Measurements from ENCODE around the gene ZNF362. TPM values are rescaled to one million over a fixed set of nuclear protein-coding genes. Genes with fewer than 3 reads are reported as not detected.

The ZNF362 gene
- total and polyA plus RNA-seq, 4 donors = 2.3 to 6.3 (median 5.4) TPM

GRCh38 chr1:33311706-33312412 lies 55.6 kb downstream of the ZNF362 start:
- no peak for DNase-seq (ENCODE audit: low spot score)
- Histone ChIP-seq H3K27ac (ENCODE audit: low read depth in 1 of 2, low read length in 2 of 2) (no peak overlapping the region), H3K36me3 (ENCODE audit: control insufficient read depth in 4 of 4, insufficient read depth in 3 of 4, low read depth in 1 of 4, low read length in 3 of 4) (no peaks in the 10 kb centered on the region), H3K27me3 (ENCODE audit: control insufficient read depth in 4 of 4, insufficient read depth in 4 of 4, low read length in 3 of 4) (no peaks in the 10 kb centered on the region), H3K9ac (ENCODE audit: low read depth in 1 of 2, low read length in 2 of 2) (no peak overlapping the region), H3K4me1 (ENCODE audit: control insufficient read depth in 4 of 4, insufficient read depth in 4 of 4, low read length in 3 of 4) (peaks cover 0 to 4% (median 1%) of the 10 kb centered on the region in 4 donors), H3K9me3 (ENCODE audit: control insufficient read depth in 4 of 4, low read length in 3 of 4) (no peaks in the 10 kb centered on the region), H3K4me3 (ENCODE audit: low read depth in 1 of 3, low read length in 3 of 3) (no peak overlapping the region)
- TF ChIP-seq HNF4G (IDR thresholded peaks at IDR 0.05) (no peak), NR2F2 (IDR thresholded peaks at IDR 0.05) (no peak), HNF4A (conservative IDR thresholded peaks at IDR 0.05) (no peak), TAF1 (conservative IDR thresholded peaks at IDR 0.05) (no peak), RAD21 (IDR thresholded peaks at IDR 0.05) (no peak)
- TF ChIP-seq, protein P1, sequence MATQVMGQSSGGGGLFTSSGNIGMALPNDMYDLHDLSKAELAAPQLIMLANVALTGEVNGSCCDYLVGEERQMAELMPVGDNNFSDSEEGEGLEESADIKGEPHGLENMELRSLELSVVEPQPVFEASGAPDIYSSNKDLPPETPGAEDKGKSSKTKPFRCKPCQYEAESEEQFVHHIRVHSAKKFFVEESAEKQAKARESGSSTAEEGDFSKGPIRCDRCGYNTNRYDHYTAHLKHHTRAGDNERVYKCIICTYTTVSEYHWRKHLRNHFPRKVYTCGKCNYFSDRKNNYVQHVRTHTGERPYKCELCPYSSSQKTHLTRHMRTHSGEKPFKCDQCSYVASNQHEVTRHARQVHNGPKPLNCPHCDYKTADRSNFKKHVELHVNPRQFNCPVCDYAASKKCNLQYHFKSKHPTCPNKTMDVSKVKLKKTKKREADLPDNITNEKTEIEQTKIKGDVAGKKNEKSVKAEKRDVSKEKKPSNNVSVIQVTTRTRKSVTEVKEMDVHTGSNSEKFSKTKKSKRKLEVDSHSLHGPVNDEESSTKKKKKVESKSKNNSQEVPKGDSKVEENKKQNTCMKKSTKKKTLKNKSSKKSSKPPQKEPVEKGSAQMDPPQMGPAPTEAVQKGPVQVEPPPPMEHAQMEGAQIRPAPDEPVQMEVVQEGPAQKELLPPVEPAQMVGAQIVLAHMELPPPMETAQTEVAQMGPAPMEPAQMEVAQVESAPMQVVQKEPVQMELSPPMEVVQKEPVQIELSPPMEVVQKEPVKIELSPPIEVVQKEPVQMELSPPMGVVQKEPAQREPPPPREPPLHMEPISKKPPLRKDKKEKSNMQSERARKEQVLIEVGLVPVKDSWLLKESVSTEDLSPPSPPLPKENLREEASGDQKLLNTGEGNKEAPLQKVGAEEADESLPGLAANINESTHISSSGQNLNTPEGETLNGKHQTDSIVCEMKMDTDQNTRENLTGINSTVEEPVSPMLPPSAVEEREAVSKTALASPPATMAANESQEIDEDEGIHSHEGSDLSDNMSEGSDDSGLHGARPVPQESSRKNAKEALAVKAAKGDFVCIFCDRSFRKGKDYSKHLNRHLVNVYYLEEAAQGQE (IDR thresholded peaks at IDR 0.05) = no peak
- TF ChIP-seq, protein P2, sequence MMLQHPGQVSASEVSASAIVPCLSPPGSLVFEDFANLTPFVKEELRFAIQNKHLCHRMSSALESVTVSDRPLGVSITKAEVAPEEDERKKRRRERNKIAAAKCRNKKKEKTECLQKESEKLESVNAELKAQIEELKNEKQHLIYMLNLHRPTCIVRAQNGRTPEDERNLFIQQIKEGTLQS (IDR thresholded peaks at IDR 0.05) = no peak
- TF ChIP-seq, protein P3, sequence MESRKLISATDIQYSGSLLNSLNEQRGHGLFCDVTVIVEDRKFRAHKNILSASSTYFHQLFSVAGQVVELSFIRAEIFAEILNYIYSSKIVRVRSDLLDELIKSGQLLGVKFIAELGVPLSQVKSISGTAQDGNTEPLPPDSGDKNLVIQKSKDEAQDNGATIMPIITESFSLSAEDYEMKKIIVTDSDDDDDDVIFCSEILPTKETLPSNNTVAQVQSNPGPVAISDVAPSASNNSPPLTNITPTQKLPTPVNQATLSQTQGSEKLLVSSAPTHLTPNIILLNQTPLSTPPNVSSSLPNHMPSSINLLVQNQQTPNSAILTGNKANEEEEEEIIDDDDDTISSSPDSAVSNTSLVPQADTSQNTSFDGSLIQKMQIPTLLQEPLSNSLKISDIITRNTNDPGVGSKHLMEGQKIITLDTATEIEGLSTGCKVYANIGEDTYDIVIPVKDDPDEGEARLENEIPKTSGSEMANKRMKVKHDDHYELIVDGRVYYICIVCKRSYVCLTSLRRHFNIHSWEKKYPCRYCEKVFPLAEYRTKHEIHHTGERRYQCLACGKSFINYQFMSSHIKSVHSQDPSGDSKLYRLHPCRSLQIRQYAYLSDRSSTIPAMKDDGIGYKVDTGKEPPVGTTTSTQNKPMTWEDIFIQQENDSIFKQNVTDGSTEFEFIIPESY (IDR thresholded peaks at IDR 0.05) = no peak
- TF ChIP-seq, protein P4, sequence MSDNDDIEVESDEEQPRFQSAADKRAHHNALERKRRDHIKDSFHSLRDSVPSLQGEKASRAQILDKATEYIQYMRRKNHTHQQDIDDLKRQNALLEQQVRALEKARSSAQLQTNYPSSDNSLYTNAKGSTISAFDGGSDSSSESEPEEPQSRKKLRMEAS (IDR thresholded peaks at IDR 0.05) = no peak
- 91% methylated on average over 7 of the region's 7 CpGs for WGBS

DNA sequence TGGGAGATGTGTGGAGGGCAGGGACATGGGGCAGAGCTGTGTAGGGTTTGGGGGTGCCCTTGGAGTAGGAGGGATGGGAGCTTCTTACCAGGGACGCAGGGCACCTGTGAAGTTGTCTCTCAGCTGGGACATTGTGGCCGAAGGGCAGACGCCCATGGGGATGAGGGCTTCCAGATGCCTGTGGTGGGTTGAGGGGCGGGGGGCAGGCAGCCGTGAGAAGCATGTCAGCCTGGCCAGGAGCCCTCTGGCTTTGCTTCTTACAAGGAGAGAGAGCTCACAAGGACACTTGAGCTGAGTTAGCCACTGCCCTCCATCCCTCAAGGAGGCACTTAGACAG lies 56.1 kb downstream of the ZNF362 start:
- H3K36me3 ChIP-seq (ENCODE audit: control insufficient read depth in 4 of 4, insufficient read depth in 3 of 4, low read depth in 1 of 4, low read length in 3 of 4) = no peaks in the 10 kb centered on the region
- DNase-seq (ENCODE audit: low spot score) = no peak
- H3K4me1 ChIP-seq (ENCODE audit: control insufficient read depth in 4 of 4, insufficient read depth in 4 of 4, low read length in 3 of 4) = no peaks in the 10 kb centered on the region
- WGBS = 88% methylated on average over 5 of the region's 5 CpGs
- no peak overlapping the region for H3K4me3 ChIP-seq (ENCODE audit: low read depth in 1 of 3, low read length in 3 of 3)
- H3K9ac ChIP-seq (ENCODE audit: low read depth in 1 of 2, low read length in 2 of 2) = no peak overlapping the region
- no peak overlapping the region for H3K27ac ChIP-seq (ENCODE audit: low read depth in 1 of 2, low read length in 2 of 2)
- no peaks in the 10 kb centered on the region for H3K27me3 ChIP-seq (ENCODE audit: control insufficient read depth in 4 of 4, insufficient read depth in 4 of 4, low read length in 3 of 4)
- no peaks in the 10 kb centered on the region for H3K9me3 ChIP-seq (ENCODE audit: control insufficient read depth in 4 of 4, low read length in 3 of 4)
- TF ChIP-seq EGR1 (IDR thresholded peaks at IDR 0.05; ENCODE audit: low read depth in 2 of 2) (no peak), YY1 (IDR thresholded peaks at IDR 0.05) (no peak), JUND (IDR thresholded peaks at IDR 0.05) (no peak), NR2F2 (IDR thresholded peaks at IDR 0.05) (no peak), TAF1 (conservative IDR thresholded peaks at IDR 0.05) (no peak), HNF4G (IDR thresholded peaks at IDR 0.05) (no peak), FOXA2 (IDR thresholded peaks at IDR 0.05) (no peak), SP1 (IDR thresholded peaks at IDR 0.05) (no peak), RXRA (IDR thresholded peaks at IDR 0.05) (no peak), GABPA (IDR thresholded peaks at IDR 0.05 in 1 of 2, conservative IDR thresholded peaks at IDR 0.05 in 1 of 2) (no peak), HNF4A (conservative IDR thresholded peaks at IDR 0.05) (no peak), RAD21 (IDR thresholded peaks at IDR 0.05) (no peak)
- TF ChIP-seq, protein P5, sequence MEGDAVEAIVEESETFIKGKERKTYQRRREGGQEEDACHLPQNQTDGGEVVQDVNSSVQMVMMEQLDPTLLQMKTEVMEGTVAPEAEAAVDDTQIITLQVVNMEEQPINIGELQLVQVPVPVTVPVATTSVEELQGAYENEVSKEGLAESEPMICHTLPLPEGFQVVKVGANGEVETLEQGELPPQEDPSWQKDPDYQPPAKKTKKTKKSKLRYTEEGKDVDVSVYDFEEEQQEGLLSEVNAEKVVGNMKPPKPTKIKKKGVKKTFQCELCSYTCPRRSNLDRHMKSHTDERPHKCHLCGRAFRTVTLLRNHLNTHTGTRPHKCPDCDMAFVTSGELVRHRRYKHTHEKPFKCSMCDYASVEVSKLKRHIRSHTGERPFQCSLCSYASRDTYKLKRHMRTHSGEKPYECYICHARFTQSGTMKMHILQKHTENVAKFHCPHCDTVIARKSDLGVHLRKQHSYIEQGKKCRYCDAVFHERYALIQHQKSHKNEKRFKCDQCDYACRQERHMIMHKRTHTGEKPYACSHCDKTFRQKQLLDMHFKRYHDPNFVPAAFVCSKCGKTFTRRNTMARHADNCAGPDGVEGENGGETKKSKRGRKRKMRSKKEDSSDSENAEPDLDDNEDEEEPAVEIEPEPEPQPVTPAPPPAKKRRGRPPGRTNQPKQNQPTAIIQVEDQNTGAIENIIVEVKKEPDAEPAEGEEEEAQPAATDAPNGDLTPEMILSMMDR (IDR thresholded peaks at IDR 0.05; ENCODE audit: low read depth, low read length, missing input control) = no peak
- TF ChIP-seq, protein P2 (IDR thresholded peaks at IDR 0.05) = no peak
- TF ChIP-seq, protein P3 (IDR thresholded peaks at IDR 0.05) = no peak
- TF ChIP-seq, protein P4 (IDR thresholded peaks at IDR 0.05) = no peak

Data from liver (tissue), 9 donors.